Thyroid gland (tissue), 4 donors: ENCODE measurements around the gene ADCY1. TPM values are rescaled to one million over a fixed set of nuclear protein-coding genes. Genes with fewer than 3 reads are reported as not detected.

Source experiments
- DNase-seq, 2 donors: peaks; one replicate each; pipeline ENCODE4 v3.0.0-alpha.2; 2019
- H3K27ac ChIP-seq, 3 donors: fragments of 200-600 bp; sonication (generic); 1 replicate in 2 of 3; 2 replicates in 1 of 3; pipeline ENCODE4 v1.5.1; 2016 to 2019; ENCODE audit warnings: mild to moderate bottlenecking in 1 of 3, moderate library complexity in 1 of 3
- H3K27me3 ChIP-seq: fragments of 200-600 bp; sonication (generic); one replicate; pipeline ENCODE4 v1.5.1; 2019
- H3K36me3 ChIP-seq, 2 donors: fragments of 200-600 bp; sonication (generic); one replicate each; pipeline ENCODE4 v1.5.1; 2016 to 2019
- H3K4me1 ChIP-seq, 2 donors: fragments of 200-600 bp; sonication (generic); one replicate each; pipeline ENCODE4 v1.5.1; 2017 to 2019
- H3K4me3 ChIP-seq, 3 donors: fragments of 200-600 bp; sonication (generic); replicated peaks in 1 of 3; 1 replicate in 2 of 3; 2 replicates in 1 of 3; pipeline ENCODE4 v1.5.1; 2016; ENCODE audit warnings: mild to moderate bottlenecking in 1 of 3
- H3K9me3 ChIP-seq: fragments of 200-600 bp; sonication (generic); one replicate; pipeline ENCODE4 v1.5.1; 2017
- CTCF ChIP-seq, 6 experiments: fragments of 200-600 bp in 3 of 6; fragments of 450-650 bp in 3 of 6; sonication (generic) in 3 of 6; IDR thresholded peaks; one replicate each; pipeline ENCODE4 v1.5.1; 2016 to 2019; ENCODE audit warnings: antibody characterized with exemption in 6 of 6, mild to moderate bottlenecking in 2 of 6, inconsistent platforms in 1 of 6, moderate library complexity in 1 of 6
- POLR2A ChIP-seq, 2 donors: fragments of 450-650 bp; IDR thresholded peaks; one replicate each; pipeline ENCODE4 v1.6.1; 2017; ENCODE audit warnings: antibody characterized with exemption in 2 of 2, mild to moderate bottlenecking in 2 of 2, moderate library complexity in 1 of 2
- WGBS, 2 donors: methylation state at CpG; one replicate each; pipeline ENCODE4 v1.1.5; 2017; 5-methylcytosine and 5-hydroxymethylcytosine counted together
- intact Hi-C: fragments of 100-400 bp; cut with DNase I; formaldehyde crosslinking; loops from one replicate; pipeline ENCODE4 v1.15.1; 2023
- total RNA-seq, 4 donors: library from RNA; depleted of rRNA; stranded (reverse); fragments of >200 nt; gene quantifications; one replicate each; pipeline ENCODE4 v1.2.3, GENCODE V29; 2016

Gene ADCY1
- total RNA-seq, 4 donors from 2014 or later, result 5.8 to 11.6 (median 7.7) TPM

GRCh38 chr7:45661302-45661995 is 87.3 kb downstream of the ADCY1 start:
- TF ChIP-seq CTCF (IDR thresholded peaks at IDR 0.05), result no peak
- TF ChIP-seq POLR2A (IDR thresholded peaks at IDR 0.05), result no peak
- WGBS, 2 donors, result 93 to 94% methylated on average over 16 of the region's 16 CpGs
- H3K9me3 ChIP-seq, result no peaks in the 10 kb centered on the region
- no peak for DNase-seq
- no peaks in the 10 kb centered on the region for H3K27me3 ChIP-seq
- H3K4me3 ChIP-seq, result no peak overlapping the region
- intact Hi-C loops, result no loop called here
- no peaks in the 10 kb centered on the region for H3K4me1 ChIP-seq
- H3K27ac ChIP-seq, result no peak overlapping the region
- H3K36me3 ChIP-seq, result no peaks in the 10 kb centered on the region

- no peak for DNase-seq
Measured at GRCh38 chr7:45662018-45662417, 87.8 kb downstream of the ADCY1 start.

DNA sequence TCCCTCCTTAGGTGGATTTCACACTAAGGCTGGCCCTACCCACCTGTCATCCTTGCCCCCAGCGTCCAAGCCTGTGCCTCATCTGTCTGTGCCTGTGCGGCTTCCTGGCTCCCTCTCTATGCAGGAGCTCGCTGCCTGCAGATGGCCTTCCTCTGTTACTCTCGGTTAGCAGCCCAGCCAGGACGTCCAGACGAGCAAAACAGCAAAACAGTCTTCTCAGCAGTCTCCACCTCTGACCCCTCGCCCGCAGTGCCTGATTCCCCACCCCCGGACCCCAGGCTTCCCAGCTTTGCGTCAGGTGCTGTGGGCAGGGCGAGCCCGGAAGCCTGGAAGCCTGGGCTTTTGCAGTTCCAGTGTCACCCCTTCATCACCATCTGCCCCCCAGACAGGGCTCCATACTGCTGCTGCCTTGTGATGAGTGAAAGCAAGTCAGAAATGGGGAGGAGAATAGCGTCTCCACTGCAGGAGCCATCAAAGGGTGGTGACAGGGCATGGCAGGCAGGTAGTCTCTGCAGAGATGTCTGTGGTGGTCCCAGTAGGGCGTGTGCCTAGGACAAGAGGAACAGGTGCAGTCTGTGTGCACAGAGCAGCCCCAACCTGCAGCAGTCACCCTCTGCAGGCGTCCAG is 88.5 kb downstream of the ADCY1 start:
- TF ChIP-seq POLR2A (IDR thresholded peaks at IDR 0.05) (no peak), CTCF (IDR thresholded peaks at IDR 0.05) (no peak)
- H3K36me3 ChIP-seq, result no peaks in the 10 kb centered on the region
- H3K4me3 ChIP-seq, result no peak overlapping the region
- intact Hi-C loops, result no loop called here
- H3K9me3 ChIP-seq, result no peaks in the 10 kb centered on the region
- H3K27me3 ChIP-seq, result no peaks in the 10 kb centered on the region
- no peak overlapping the region for H3K27ac ChIP-seq
- no peaks in the 10 kb centered on the region for H3K4me1 ChIP-seq
- DNase-seq, result no peak
- WGBS, 2 donors, result 87 to 90% methylated on average over 14 to 15 of the region's 15 CpGs

More at GRCh38 chr7:45662018-45662417, 87.8 kb downstream of the ADCY1 start:
- TF ChIP-seq CTCF (IDR thresholded peaks at IDR 0.05) (no peak), POLR2A (IDR thresholded peaks at IDR 0.05) (no peak)
- H3K27ac ChIP-seq, result no peak overlapping the region
- no peaks in the 10 kb centered on the region for H3K9me3 ChIP-seq
- 92 to 96% methylated on average over 6 of the region's 6 CpGs for WGBS, 2 donors
- H3K4me1 ChIP-seq, result no peaks in the 10 kb centered on the region
- H3K4me3 ChIP-seq, result no peak overlapping the region
- H3K27me3 ChIP-seq, result no peaks in the 10 kb centered on the region
- intact Hi-C loops, result no loop called here
- H3K36me3 ChIP-seq, result no peaks in the 10 kb centered on the region

GRCh38 chr7:45663167-45663921 is 89.2 kb downstream of the ADCY1 start:
- intact Hi-C loops, result no loop called here
- DNase-seq, result no peak
- no peaks in the 10 kb centered on the region for H3K4me1 ChIP-seq

More at GRCh38 chr7:45663167-45663921, 89.2 kb downstream of the ADCY1 start:
- H3K27me3 ChIP-seq, result no peaks in the 10 kb centered on the region
- H3K27ac ChIP-seq, result no peak overlapping the region
- H3K36me3 ChIP-seq, result no peaks in the 10 kb centered on the region
- H3K9me3 ChIP-seq, result no peaks in the 10 kb centered on the region
- no peak overlapping the region for H3K4me3 ChIP-seq
- TF ChIP-seq POLR2A (IDR thresholded peaks at IDR 0.05) (no peak), CTCF (IDR thresholded peaks at IDR 0.05) (peak in 3 of 6 experiments; percentile 10 to 42 (median 23))
- 87 to 95% methylated on average over 16 to 18 of the region's 20 CpGs for WGBS, 2 donors
